Body of pancreas (tissue), 4 donors: ENCODE results near the gene ZFAND2A.

ENCODE experiments used
- CTCF ChIP-seq, 7 experiments: fragments of 450-650 bp in 4 of 7; fragments of 200-600 bp in 3 of 7; sonication (generic) in 3 of 7; IDR thresholded peaks; one replicate each; pipeline ENCODE4 v1.5.1; 2016 to 2019; ENCODE audit warnings: antibody characterized with exemption in 7 of 7
- POLR2A ChIP-seq, 3 donors: fragments of 450-650 bp; IDR thresholded peaks; one replicate each; pipeline ENCODE4 v1.6.1; 2016; ENCODE audit warnings: antibody characterized with exemption in 3 of 3, mild to moderate bottlenecking in 2 of 3

DNA sequence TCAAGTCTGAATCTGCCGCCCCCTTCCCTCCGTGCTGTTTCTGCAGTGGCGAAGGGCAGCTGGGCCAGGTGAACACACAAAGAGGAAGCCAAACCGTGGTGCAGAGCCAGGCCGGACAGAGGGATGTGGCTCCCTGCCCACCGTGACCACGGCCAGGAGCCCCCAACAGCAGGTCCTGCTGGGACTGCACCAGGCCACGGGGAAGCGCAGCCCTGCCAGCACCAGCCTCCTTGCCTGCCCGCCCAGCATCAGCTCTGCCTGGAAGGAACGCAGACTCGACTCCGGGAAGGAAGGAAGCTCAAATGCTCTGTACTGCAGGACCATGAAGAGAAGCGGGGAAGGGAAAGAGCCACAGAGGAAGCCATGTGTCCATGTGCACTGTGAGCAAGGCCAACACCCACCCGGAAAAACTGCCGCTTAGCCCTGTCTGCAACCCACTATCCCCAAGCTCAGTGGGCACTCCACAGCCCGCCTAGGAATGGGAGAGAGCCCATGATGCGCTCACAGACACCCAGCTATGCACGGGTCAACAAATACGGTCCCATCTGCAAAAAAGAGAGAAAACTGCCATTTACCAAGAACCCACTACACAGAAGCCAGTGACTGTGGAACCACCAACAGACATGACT is 53.1 kb downstream of the ZFAND2A start:
- TF ChIP-seq CTCF (IDR thresholded peaks at IDR 0.05) (no peak), POLR2A (IDR thresholded peaks at IDR 0.05) (no peak)
